ENCODE results near the gene ITGBL1. TPM values are rescaled to one million over a fixed set of nuclear protein-coding genes. Genes with fewer than 3 reads are reported as not detected.

The ITGBL1 gene
- total RNA-seq, 1 donor from 2014 or later: 2.0 TPM

DNA sequence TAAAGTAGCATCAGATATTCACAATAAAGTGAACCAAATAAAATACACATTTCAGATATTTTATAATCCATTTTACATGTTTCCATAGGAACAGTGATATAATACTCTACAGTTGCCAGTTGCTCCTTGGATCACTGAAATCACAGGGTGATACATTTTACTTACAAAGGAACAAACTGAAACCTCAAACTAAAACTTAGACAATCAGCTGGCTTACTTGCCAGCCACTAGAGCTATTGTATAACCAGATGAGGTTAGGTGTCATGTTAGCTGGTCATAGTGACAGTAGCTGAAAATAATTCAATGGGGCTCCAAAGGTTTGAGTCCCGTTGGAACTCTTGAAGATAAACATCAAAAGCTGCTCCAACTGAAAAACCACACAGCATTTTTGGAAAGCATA is 274.6 kb downstream of the ITGBL1 start:
- no peak for DNase-seq (ENCODE audit: low spot score in 2 of 2)

DNA sequence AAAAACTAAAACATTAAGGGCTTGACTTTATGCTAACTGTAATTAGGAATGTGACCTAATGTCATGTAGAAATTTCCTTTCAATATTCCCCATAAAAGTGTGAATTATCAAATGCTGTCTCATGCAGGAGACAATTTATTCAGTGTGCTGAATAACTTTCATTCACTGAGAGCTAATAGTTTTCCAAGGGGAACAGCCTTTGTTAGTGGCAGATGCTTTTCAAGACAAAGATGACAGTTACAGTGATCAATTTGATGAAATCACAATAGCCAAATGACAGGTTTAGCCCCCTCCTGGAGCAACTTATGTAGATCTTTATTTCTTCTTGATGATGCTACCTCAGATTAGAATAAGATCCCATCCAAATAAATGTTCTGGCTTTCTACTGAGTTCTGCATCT is 275.5 kb downstream of the ITGBL1 start:
- FAIRE-seq: no peak
- no peak for DNase-seq (ENCODE audit: low spot score in 2 of 2)

More for the DNA sequence above, 274.6 kb downstream of the ITGBL1 start:
- no peak for FAIRE-seq

DNA sequence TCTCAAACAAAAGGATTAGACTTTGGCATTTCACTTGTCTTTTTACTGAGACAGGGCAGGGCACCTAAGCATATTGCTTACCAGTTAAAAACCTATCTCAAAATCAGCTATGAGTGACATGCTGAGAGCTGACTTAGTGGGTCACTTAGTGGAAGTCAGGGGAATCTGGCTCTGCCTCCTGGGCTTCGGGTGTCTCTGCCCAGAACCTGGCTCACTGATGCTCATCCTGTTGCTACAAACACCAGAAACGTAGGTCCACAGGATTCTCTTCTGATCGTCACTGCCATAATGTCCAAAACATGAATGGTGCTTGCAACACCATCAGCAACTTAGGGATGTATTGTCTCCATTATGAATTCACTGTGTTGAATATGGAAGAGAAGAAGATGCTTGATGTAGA is 276.1 kb downstream of the ITGBL1 start:
- DNase-seq (ENCODE audit: low spot score in 2 of 2) (no peak), FAIRE-seq (no peak)

- FAIRE-seq: no peak
- no peak for DNase-seq (ENCODE audit: low spot score in 2 of 2)
Observed at GRCh38 chr13:101730420-101731000, 278.0 kb downstream of the ITGBL1 start.

DNA sequence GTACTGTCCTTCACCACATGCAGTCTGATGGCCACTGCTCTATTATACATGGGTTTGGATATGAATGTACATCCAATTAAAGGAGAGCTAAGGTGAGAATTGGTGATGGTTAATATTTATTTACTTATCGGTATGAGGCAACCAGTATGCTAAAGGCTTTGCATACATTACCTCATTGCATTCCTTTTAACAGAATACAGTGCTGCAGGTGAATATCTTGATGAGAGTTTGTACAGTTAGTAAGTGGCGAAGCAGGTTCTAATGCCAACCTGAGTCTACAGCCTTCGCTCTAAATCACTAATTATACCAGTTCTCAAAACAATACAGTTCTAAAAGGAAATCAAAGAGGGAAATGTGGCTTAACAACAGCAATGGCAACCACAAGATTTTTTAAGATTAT is 284.1 kb downstream of the ITGBL1 start:
- no peak for FAIRE-seq
- no peak for DNase-seq (ENCODE audit: low spot score in 2 of 2)

- DNase-seq (ENCODE audit: low spot score in 2 of 2) (no peak), FAIRE-seq (no peak)
Observed at GRCh38 chr13:101738336-101738735, 285.9 kb downstream of the ITGBL1 start.

DNA sequence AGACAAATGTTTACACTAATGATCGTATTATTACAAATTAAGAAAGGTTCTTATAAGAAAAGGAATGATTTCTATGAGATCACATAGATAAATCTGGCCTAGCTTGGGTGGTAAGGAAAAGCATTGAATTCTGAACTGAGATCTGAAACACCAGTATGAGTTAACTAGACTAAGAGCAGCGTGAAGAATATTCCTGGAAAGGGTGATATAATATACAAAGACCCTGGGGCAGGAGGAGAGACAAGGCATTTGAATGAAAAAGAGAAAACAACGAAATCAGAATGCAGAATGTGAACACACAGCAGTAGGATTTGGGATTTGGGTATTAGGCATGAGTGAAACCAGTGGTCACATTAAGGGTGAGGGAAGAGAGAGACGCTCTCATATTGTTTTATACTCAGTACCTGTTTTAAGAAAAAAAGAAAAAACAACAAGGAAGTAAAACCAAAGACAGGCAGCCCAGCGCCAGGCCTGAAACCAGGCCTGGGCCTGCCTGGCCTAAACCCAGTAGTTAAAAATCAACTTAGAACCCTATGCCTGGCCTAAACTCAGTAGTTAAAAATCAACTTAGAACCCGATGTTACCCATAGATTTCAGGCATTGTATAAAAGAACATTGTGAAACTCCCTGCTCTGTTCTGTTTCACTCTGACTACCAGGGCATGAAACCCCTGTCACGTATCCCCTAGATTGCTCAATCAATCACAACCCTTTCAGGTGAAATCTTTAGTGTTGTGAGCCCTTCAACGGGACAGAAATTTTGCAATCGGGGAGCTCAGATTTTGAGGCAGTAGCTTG is 287.1 kb downstream of the ITGBL1 start:
- FAIRE-seq: no peak

GRCh38 chr13:101746513-101746912 is 294.0 kb downstream of the ITGBL1 start:
- no peak for FAIRE-seq
- no peak for DNase-seq (ENCODE audit: low spot score in 2 of 2)

More for the DNA sequence above, 287.1 kb downstream of the ITGBL1 start:
- DNase-seq (ENCODE audit: low spot score in 2 of 2): no peak

- DNase-seq (ENCODE audit: low spot score in 2 of 2) (no peak), FAIRE-seq (no peak)
Observed at GRCh38 chr13:101747039-101747438, 294.6 kb downstream of the ITGBL1 start.

DNA sequence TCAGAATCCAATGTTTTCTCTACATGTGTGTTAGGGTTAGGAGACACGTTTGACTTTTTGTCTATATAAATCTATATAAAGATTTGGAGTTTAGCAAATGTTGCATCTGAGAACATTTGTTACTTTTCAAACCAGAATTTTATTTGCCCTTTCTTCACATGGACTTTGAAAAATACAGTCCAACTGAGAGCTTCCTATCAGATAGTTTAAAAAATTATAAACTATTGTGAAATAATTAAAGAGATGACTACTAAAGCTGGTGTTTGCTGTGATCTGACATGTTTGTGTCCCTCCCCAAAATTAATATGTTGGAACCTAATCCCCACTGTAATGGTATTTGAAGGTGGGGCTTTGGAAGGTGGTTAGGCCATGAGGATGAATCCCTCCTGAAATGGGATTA is 297.1 kb downstream of the ITGBL1 start:
- DNase-seq (ENCODE audit: low spot score in 2 of 2) (no peak), FAIRE-seq (no peak)

DNA sequence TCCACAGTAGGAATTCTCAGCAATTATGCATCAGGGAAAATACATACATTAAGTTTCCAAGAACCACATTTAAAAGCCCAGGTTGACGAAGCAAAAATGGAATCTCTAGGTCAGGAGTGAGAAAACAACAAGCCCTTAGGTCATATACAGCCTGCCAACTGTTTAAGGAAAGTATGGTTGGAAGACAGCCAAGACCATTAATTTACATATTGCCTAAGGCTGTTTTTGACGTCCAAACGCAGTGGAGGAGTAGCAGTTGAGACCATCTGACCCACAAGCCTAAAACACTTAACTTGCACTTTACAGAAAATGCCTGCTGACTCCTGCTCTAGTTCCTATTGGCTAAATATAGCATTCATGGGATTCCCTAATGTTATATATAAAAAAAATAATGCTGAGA is 299.0 kb downstream of the ITGBL1 start:
- no peak for DNase-seq (ENCODE audit: low spot score in 2 of 2)
- FAIRE-seq: no peak

DNA sequence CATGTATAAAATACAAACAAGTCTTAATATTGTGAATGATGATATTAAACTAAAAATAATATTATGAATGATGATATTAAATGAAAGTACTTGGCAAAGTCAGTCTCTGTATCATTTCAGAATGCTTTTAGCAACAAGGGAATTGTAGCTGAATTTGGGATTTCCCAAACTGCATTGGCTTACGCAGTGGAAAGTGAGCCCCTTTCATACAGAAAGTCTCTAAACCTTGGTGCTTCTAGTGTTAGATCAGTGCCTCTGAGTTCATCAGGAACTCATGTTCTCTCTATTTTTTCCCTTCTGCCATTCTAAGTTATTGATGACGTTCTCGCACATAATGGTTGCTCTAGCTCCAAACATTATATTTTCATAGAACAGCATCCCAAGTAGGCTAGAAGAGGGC is 300.0 kb downstream of the ITGBL1 start:
- no peak for FAIRE-seq

GRCh38 chr13:101755228-101755887 is 302.9 kb downstream of the ITGBL1 start:
- no peak for DNase-seq (ENCODE audit: low spot score in 2 of 2)
- FAIRE-seq: no peak

More for the DNA sequence above, 300.0 kb downstream of the ITGBL1 start:
- DNase-seq (ENCODE audit: low spot score in 2 of 2): no peak

DNA sequence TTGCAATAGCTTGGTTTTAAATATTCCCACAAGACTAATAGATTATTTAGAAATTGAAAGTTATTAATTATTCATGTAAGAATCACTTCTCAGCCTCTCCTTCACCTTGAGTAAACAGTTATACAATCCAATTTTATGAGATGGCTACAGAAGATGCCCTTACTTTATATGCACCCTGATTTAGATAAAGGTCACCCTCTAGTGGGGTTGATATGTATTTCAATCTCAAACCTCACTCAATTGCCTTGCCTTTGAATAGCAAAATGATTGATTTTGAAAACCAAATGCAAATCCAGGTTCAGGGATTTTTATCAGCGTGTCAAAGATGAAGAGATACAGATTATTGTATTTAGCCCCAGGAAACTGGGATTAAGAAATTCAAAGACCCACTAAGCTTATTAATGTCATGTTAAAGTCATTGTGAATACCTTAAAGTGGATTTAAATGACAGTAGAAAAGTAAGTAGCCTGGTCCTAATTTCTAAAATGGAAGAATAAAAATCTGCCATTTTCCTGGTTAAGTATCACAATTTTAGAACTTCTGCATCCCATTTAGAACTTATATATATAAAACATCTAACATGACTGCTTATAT is 305.1 kb downstream of the ITGBL1 start:
- peak; percentile 4 to 14 for DNase-seq (ENCODE audit: low spot score in 2 of 2)
- peak; percentile 86 for FAIRE-seq

DNA sequence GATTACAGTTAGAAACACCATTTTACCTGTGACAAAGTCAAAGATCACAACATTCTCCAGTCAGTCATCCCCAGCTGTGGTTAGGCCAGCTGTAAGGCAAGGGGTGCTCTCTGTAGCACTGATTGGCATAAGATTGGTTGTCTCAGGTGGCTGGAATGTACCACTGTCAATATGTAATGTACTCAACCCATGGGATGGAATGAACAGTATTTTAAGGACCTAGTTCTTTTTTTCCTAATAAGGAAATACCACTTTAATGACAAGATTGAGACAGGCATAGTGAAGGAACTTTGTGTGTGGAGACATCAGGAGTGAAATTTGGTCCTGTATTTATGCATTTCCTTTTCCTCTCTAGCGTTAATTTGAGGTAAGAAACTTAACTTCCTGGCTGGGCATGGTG is 310.7 kb downstream of the ITGBL1 start:
- FAIRE-seq (no peak), DNase-seq (ENCODE audit: low spot score in 2 of 2) (no peak)

Other genes with a start within 250 kb of the ITGBL1 start
- 34.6 TPM for gene NALCN, start 36.2 kb upstream of the ITGBL1 start, total RNA-seq